Epithelial cell of proximal tubule (primary cell): ENCODE measurements around the gene NAA16. TPM values are rescaled to one million over a fixed set of nuclear protein-coding genes. Genes with fewer than 3 reads are reported as not detected.
"Not testable (repeated sequence)": the region's sequence is repeated elsewhere in the genome, so short reads cannot be mapped to it uniquely, and the experiment has no call there.

Experiments
- DNase-seq: peaks from one replicate; pipeline ENCODE4 v3.0.0-alpha.2; 2011; ENCODE audit warnings: low read depth
- H3K4me3 ChIP-seq: 2 replicates; pipeline ENCODE4 v1.5.1; 2011; ENCODE audit warnings: low read depth, mild to moderate bottlenecking, low read length
- CTCF ChIP-seq: conservative IDR thresholded peaks from 2 replicates; pipeline ENCODE4 v1.5.1; 2012; ENCODE audit warnings: low read depth, mild to moderate bottlenecking, low read length
- total RNA-seq: library from RNA; depleted of rRNA; stranded (reverse); fragments of >200 nt; gene quantifications from 2 replicates; pipeline ENCODE4 v1.2.3, GENCODE V29; 2015

NAA16 gene
- total RNA-seq, 1 donor from 2014 or later = 9.6 TPM

- DNase-seq = no peak
- TF ChIP-seq CTCF = peak; percentile 55
- H3K4me3 ChIP-seq = no peak overlapping the region
Observed at GRCh38 chr13:41411522-41411921, 100.5 kb downstream of the NAA16 start.

DNA sequence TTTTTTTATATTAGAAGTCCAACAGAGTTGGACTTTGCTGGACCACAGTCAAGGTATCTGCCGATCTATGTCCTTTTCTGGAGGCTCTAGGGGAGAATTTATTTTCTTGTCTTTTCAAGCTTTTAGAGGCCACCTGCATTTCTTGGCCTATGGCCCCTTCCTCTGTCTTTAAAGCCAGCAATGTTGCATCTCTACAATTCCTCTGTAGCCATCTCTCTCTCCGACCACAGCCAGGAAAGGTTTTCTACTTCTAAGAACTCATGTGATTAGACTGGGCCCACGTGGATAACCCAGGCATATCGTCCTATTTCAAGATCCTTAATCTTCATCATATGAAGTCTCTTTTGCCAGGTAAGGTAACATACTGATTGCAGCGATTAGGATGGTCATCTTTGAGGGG, 102.8 kb downstream of the NAA16 start:
- no peak for DNase-seq
- no peak for TF ChIP-seq CTCF
- H3K4me3 ChIP-seq = no peak overlapping the region

GRCh38 chr13:41416276-41416675, 105.2 kb downstream of the NAA16 start:
- no peak for DNase-seq
- H3K4me3 ChIP-seq = no peak overlapping the region
- TF ChIP-seq CTCF = no peak

- DNase-seq = no peak
- TF ChIP-seq CTCF = no peak
Observed at GRCh38 chr13:41418027-41418426, 107.0 kb downstream of the NAA16 start.

GRCh38 chr13:41418731-41419130, 107.7 kb downstream of the NAA16 start:
- TF ChIP-seq CTCF = no peak
- no peak for DNase-seq
- no peak overlapping the region for H3K4me3 ChIP-seq

More at GRCh38 chr13:41418027-41418426, 107.0 kb downstream of the NAA16 start:
- H3K4me3 ChIP-seq = no peak overlapping the region

GRCh38 chr13:41419206-41419605, 108.1 kb downstream of the NAA16 start:
- TF ChIP-seq CTCF = no peak
- H3K4me3 ChIP-seq = no peak overlapping the region
- DNase-seq = no peak

DNA sequence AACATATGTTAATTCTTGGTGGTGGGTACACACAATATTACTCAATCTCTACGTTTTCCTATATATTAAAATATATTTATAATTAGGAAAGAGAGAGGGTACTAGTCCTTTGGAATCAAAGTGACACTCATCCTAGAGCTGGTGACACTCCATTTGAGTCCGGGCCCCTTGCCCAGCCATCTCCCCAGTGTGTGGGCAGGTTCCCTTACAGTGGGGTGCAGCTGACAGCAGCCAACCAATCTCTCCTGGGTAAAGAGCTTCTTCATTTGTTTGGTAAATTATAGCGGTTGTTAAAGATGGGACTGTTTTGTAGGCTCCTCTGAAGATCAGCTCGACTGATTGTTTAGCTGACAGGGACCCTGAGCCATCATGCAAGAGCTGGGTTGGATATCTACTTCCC, 109.1 kb downstream of the NAA16 start:
- DNase-seq = no peak

GRCh38 chr13:41421330-41421729, 110.3 kb downstream of the NAA16 start:
- not testable (repeated sequence) for DNase-seq, H3K4me3 ChIP-seq

More for the DNA sequence above, 109.1 kb downstream of the NAA16 start:
- TF ChIP-seq CTCF = no peak
- no peak overlapping the region for H3K4me3 ChIP-seq

DNA sequence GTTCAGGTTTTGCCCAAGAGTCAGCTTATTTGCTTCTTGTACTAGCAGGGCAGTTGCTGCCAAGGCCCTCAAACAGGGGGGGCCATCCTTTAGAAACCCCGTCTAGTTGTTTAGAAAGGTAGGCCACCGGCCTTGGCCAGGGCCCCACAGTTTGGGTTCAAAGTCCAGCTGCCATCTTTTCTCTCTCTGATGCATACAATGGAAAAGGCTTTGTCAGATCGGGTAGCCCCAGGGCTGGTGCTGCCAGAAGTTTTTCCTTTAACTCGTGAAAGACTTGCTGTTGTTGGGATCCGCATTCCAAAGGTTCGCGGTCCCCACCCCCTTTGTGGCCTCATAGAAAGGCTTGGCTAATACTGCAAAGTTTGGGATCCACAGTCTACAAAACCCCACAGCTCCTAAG, 110.9 kb downstream of the NAA16 start:
- DNase-seq, H3K4me3 ChIP-seq: not testable (repeated sequence)

DNA sequence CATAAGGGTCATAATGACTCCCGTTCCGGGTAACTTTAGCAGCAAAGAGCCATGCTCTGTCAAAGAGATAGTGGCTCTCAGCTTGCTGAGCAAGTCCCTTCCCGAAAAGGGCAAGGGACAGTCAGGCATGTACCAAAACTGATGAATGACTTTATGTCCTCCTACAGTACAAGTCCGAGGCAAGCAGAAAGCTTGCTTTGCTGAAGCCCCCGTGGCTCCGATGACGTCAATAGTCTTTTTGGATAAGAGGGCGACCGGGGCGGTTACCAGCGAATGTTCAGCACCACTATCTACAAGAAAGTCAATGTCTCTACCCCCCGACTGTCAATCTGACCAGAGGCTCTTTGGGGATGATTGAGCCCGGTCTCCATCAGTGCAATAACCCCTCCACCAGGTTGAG, 112.2 kb downstream of the NAA16 start:
- not testable (repeated sequence) for DNase-seq, H3K4me3 ChIP-seq

- not testable (repeated sequence) for H3K4me3 ChIP-seq, DNase-seq
Observed at GRCh38 chr13:41424675-41425074, 113.6 kb downstream of the NAA16 start.
